GM12872 (cell line): ENCODE data around the gene E2F4.

ENCODE experiments used
- CTCF ChIP-seq: IDR thresholded peaks from 3 replicates; pipeline ENCODE4 v1.5.1; 2011; ENCODE audit warnings: low read depth, mild to moderate bottlenecking, low read length, moderate library complexity; ENCODE audit not compliant: insufficient read depth

Gene E2F4

GRCh38 chr16:67245186-67245585 lies 53.2 kb downstream of the E2F4 start:
- TF ChIP-seq CTCF: no peak

- TF ChIP-seq CTCF: no peak
Observed at GRCh38 chr16:67245674-67246080, 53.7 kb downstream of the E2F4 start.

- TF ChIP-seq CTCF: peak; percentile 57
Observed at GRCh38 chr16:67246081-67246755, 54.3 kb downstream of the E2F4 start.

GRCh38 chr16:67246756-67247191 lies 54.8 kb downstream of the E2F4 start:
- TF ChIP-seq CTCF: no peak

- no peak for TF ChIP-seq CTCF
Observed at GRCh38 chr16:67247192-67248072, 55.5 kb downstream of the E2F4 start, which contains the start of gene FHOD1. FHOD1 (minus strand) TSS chr16:67247481; CDS start chr16:67247410, 71 bp downstream.

GRCh38 chr16:67248073-67248400 lies 56.1 kb downstream of the E2F4 start:
- no peak for TF ChIP-seq CTCF
